GM23338 (cell line): ENCODE results near the gene CD7. TPM values are rescaled to one million over a fixed set of nuclear protein-coding genes. Genes with fewer than 3 reads are reported as not detected.

ENCODE experiments used
- ATAC-seq: fragments of 200-7000 bp; cut with Tn5 transposase; 3 replicates; pipeline ENCODE4 v1.9.1; 2020
- DNase-seq: peaks from one replicate; pipeline ENCODE4 v3.0.0-alpha.2; 2015; ENCODE audit warnings: low spot score
- H2AFZ ChIP-seq: fragments of 200-600 bp; sonication (generic); 2 replicates; pipeline ENCODE4 v1.8.0; 2016; ENCODE audit warnings: antibody characterized with exemption, mild to moderate bottlenecking, moderate library complexity
- H3F3A ChIP-seq: fragments of 200-600 bp; sonication (generic); replicated peaks from 2 replicates; pipeline ENCODE4 v1.8.0; 2017; ENCODE audit warnings: antibody characterized with exemption, mixed run types, low read depth
- H3K27ac ChIP-seq: fragments of 200-600 bp; sonication (generic); 2 replicates; pipeline ENCODE4 v1.6.1; 2016; ENCODE audit warnings: low read depth
- H3K27me3 ChIP-seq: fragments of 200-600 bp; sonication (generic); 2 replicates; pipeline ENCODE4 v1.8.0; 2016; ENCODE audit warnings: mild to moderate bottlenecking, mixed run types, moderate library complexity; ENCODE audit not compliant: insufficient read depth
- H3K36me3 ChIP-seq: fragments of 200-600 bp; sonication (generic); 2 replicates; pipeline ENCODE4 v1.8.0; 2016; ENCODE audit warnings: mild to moderate bottlenecking; ENCODE audit not compliant: insufficient read depth
- H3K4me1 ChIP-seq: fragments of 200-600 bp; sonication (generic); 2 replicates; pipeline ENCODE4 v1.8.0; 2016; ENCODE audit warnings: mild to moderate bottlenecking, moderate library complexity; ENCODE audit not compliant: insufficient read depth
- H3K4me2 ChIP-seq: fragments of 200-600 bp; sonication (generic); 2 replicates; pipeline ENCODE4 v1.7.1; 2017; ENCODE audit warnings: mixed run types
- H3K4me3 ChIP-seq: fragments of 200-600 bp; sonication (generic); 2 replicates; pipeline ENCODE4 v1.6.1; 2016; ENCODE audit warnings: mixed run types
- H3K79me2 ChIP-seq: fragments of 200-600 bp; sonication (generic); replicated peaks from 2 replicates; pipeline ENCODE4 v1.8.0; 2017; ENCODE audit warnings: mild to moderate bottlenecking; ENCODE audit not compliant: insufficient read depth
- H3K9me2 ChIP-seq: fragments of 200-600 bp; sonication (generic); 2 replicates; pipeline ENCODE4 v1.8.0; 2017; ENCODE audit not compliant: insufficient read depth
- H4K20me1 ChIP-seq: fragments of 200-600 bp; sonication (generic); replicated peaks from 2 replicates; pipeline ENCODE4 v1.8.0; 2017; ENCODE audit warnings: mild to moderate bottlenecking; ENCODE audit not compliant: insufficient read depth
- H3K27ac Mint-ChIP-seq: 2 replicates; pipeline ENCODE4 v1.8.0; 2020; ENCODE audit warnings: inconsistent platforms, mild to moderate bottlenecking, moderate library complexity, mixed read lengths
- H3K27me3 Mint-ChIP-seq: 3 replicates; pipeline ENCODE4 v1.8.0; 2022; ENCODE audit warnings: low read depth, mild to moderate bottlenecking, moderate library complexity, mixed read lengths, inconsistent platforms; ENCODE audit not compliant: insufficient read depth, poor library complexity
- H3K36me3 Mint-ChIP-seq: 3 replicates; pipeline ENCODE4 v1.8.0; 2021; ENCODE audit warnings: low read depth, mild to moderate bottlenecking, inconsistent platforms, moderate library complexity, mixed read lengths
- H3K4me1 Mint-ChIP-seq: 3 replicates; pipeline ENCODE4 v1.8.0; 2020; ENCODE audit warnings: mild to moderate bottlenecking, inconsistent platforms, mixed read lengths
- H3K4me3 Mint-ChIP-seq: 3 replicates; pipeline ENCODE4 v1.8.0; 2021; ENCODE audit warnings: moderate library complexity, mild to moderate bottlenecking, inconsistent platforms, mixed read lengths
- H3K9me3 Mint-ChIP-seq: 3 replicates; pipeline ENCODE4 v1.8.0; 2020; ENCODE audit warnings: moderate library complexity, mild to moderate bottlenecking, inconsistent platforms, mixed read lengths
- CREB1 ChIP-seq: fragments of 250-450 bp; sonication (Bioruptor Pico); IDR thresholded peaks from 2 replicates; pipeline ENCODE4 v1.5.0; 2020; ENCODE audit warnings: low read depth, mild to moderate bottlenecking, moderate library complexity
- EZH2 ChIP-seq: fragments of 200-600 bp; sonication (generic); IDR thresholded peaks from one replicate; pipeline ENCODE4 v1.8.0; 2017; ENCODE audit warnings: antibody characterized with exemption, mild to moderate bottlenecking, low read depth; ENCODE audit not compliant: unreplicated experiment
- EZH2phosphoT487 ChIP-seq: fragments of 200-600 bp; sonication (generic); IDR thresholded peaks from one replicate; pipeline ENCODE4 v1.8.1; 2018; ENCODE audit warnings: antibody characterized with exemption; ENCODE audit not compliant: unreplicated experiment
- NANOG ChIP-seq: IDR thresholded peaks from 2 replicates; pipeline ENCODE4 v1.6.1; 2016; ENCODE audit warnings: antibody characterized with exemption, borderline replicate concordance
- POLR2AphosphoS5 ChIP-seq: IDR thresholded peaks from 2 replicates; pipeline ENCODE4 v1.6.1; 2016; ENCODE audit warnings: antibody characterized with exemption, low read depth
- ZNF114 ChIP-seq: fragments of 250-450 bp; sonication (Bioruptor Pico); IDR thresholded peaks from 2 replicates; pipeline ENCODE4 v1.5.0; 2020; ENCODE audit warnings: mild to moderate bottlenecking, moderate library complexity
- ZNF331 ChIP-seq: fragments of 250-450 bp; sonication (Bioruptor Pico); IDR thresholded peaks from 2 replicates; pipeline ENCODE4 v1.5.0; 2020; ENCODE audit warnings: low read depth, mild to moderate bottlenecking, moderate library complexity
- polyA plus RNA-seq: library from polyadenylated mRNA; unstranded; fragments of >200 nt; fragmentation: Nextera tagmentation; extraction: Ambion mirVana; gene quantifications from 2 replicates; pipeline ENCODE4 v1.2.1, GENCODE V29; 2016
- total RNA-seq: library from RNA; depleted of rRNA; stranded (reverse); fragments of >200 nt; shearing (Covaris generic); gene quantifications from 2 replicates; pipeline ENCODE4 v1.2.3, GENCODE V29; 2014
- TF ChIP-seq, protein P1 (sequence below), 2 experiments: fragments of 200-600 bp in 1 of 2; sonication (generic) in 1 of 2; conservative IDR thresholded peaks; 2 replicates each; pipeline versions ENCODE4 v1.5.1 to v1.6.1; 2016 to 2017; ENCODE audit warnings: antibody characterized with exemption in 2 of 2, low read depth in 2 of 2, mild to moderate bottlenecking in 2 of 2, moderate library complexity in 1 of 2
- TF ChIP-seq, protein P2 (sequence below): fragments of 250-450 bp; sonication (Bioruptor Pico); IDR thresholded peaks from 2 replicates; pipeline ENCODE4 v1.5.0; 2020; ENCODE audit warnings: mild to moderate bottlenecking, moderate library complexity
- TF ChIP-seq, protein P3 (sequence below): IDR thresholded peaks from 2 replicates; pipeline ENCODE4 v1.6.1; 2016; ENCODE audit warnings: antibody characterized with exemption

The CD7 gene
- total and polyA plus RNA-seq, 2 experiments from 2014 or later = 0.42 to 0.44 TPM

- TF ChIP-seq ZNF114 (no peak), ZNF331 (CRISPR knock-in tag) (no peak), EZH2phosphoT487 (no peak), EZH2 (no peak), NANOG (no peak), POLR2AphosphoS5 (no peak), CREB1 (no peak)
- TF ChIP-seq, protein P1, sequence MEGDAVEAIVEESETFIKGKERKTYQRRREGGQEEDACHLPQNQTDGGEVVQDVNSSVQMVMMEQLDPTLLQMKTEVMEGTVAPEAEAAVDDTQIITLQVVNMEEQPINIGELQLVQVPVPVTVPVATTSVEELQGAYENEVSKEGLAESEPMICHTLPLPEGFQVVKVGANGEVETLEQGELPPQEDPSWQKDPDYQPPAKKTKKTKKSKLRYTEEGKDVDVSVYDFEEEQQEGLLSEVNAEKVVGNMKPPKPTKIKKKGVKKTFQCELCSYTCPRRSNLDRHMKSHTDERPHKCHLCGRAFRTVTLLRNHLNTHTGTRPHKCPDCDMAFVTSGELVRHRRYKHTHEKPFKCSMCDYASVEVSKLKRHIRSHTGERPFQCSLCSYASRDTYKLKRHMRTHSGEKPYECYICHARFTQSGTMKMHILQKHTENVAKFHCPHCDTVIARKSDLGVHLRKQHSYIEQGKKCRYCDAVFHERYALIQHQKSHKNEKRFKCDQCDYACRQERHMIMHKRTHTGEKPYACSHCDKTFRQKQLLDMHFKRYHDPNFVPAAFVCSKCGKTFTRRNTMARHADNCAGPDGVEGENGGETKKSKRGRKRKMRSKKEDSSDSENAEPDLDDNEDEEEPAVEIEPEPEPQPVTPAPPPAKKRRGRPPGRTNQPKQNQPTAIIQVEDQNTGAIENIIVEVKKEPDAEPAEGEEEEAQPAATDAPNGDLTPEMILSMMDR (conservative IDR thresholded peaks at IDR 0.05; ENCODE audit: low read depth in 2 of 2) = no peak
- TF ChIP-seq, protein P2, sequence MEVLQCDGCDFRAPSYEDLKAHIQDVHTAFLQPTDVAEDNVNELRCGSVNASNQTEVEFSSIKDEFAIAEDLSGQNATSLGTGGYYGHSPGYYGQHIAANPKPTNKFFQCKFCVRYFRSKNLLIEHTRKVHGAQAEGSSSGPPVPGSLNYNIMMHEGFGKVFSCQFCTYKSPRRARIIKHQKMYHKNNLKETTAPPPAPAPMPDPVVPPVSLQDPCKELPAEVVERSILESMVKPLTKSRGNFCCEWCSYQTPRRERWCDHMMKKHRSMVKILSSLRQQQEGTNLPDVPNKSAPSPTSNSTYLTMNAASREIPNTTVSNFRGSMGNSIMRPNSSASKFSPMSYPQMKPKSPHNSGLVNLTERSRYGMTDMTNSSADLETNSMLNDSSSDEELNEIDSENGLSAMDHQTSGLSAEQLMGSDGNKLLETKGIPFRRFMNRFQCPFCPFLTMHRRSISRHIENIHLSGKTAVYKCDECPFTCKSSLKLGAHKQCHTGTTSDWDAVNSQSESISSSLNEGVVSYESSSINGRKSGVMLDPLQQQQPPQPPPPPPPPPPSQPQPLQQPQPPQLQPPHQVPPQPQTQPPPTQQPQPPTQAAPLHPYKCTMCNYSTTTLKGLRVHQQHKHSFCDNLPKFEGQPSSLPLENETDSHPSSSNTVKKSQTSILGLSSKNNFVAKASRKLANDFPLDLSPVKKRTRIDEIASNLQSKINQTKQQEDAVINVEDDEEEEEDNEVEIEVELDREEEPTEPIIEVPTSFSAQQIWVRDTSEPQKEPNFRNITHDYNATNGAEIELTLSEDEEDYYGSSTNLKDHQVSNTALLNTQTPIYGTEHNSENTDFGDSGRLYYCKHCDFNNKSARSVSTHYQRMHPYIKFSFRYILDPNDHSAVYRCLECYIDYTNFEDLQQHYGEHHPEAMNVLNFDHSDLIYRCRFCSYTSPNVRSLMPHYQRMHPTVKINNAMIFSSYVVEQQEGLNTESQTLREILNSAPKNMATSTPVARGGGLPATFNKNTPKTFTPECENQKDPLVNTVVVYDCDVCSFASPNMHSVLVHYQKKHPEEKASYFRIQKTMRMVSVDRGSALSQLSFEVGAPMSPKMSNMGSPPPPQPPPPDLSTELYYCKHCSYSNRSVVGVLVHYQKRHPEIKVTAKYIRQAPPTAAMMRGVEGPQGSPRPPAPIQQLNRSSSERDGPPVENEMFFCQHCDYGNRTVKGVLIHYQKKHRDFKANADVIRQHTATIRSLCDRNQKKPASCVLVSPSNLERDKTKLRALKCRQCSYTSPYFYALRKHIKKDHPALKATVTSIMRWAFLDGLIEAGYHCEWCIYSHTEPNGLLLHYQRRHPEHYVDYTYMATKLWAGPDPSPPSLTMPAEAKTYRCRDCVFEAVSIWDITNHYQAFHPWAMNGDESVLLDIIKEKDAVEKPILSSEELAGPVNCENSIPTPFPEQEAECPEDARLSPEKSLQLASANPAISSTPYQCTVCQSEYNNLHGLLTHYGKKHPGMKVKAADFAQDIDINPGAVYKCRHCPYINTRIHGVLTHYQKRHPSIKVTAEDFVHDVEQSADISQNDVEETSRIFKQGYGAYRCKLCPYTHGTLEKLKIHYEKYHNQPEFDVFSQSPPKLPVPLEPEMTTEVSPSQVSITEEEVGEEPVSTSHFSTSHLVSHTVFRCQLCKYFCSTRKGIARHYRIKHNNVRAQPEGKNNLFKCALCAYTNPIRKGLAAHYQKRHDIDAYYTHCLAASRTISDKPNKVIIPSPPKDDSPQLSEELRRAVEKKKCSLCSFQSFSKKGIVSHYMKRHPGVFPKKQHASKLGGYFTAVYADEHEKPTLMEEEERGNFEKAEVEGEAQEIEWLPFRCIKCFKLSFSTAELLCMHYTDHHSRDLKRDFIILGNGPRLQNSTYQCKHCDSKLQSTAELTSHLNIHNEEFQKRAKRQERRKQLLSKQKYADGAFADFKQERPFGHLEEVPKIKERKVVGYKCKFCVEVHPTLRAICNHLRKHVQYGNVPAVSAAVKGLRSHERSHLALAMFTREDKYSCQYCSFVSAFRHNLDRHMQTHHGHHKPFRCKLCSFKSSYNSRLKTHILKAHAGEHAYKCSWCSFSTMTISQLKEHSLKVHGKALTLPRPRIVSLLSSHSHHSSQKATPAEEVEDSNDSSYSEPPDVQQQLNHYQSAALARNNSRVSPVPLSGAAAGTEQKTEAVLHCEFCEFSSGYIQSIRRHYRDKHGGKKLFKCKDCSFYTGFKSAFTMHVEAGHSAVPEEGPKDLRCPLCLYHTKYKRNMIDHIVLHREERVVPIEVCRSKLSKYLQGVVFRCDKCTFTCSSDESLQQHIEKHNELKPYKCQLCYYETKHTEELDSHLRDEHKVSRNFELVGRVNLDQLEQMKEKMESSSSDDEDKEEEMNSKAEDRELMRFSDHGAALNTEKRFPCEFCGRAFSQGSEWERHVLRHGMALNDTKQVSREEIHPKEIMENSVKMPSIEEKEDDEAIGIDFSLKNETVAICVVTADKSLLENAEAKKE = no peak
- TF ChIP-seq, protein P3, sequence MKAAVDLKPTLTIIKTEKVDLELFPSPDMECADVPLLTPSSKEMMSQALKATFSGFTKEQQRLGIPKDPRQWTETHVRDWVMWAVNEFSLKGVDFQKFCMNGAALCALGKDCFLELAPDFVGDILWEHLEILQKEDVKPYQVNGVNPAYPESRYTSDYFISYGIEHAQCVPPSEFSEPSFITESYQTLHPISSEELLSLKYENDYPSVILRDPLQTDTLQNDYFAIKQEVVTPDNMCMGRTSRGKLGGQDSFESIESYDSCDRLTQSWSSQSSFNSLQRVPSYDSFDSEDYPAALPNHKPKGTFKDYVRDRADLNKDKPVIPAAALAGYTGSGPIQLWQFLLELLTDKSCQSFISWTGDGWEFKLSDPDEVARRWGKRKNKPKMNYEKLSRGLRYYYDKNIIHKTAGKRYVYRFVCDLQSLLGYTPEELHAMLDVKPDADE = no peak
- peak; percentile 7; the same call in 2 of the 3 replicates for ATAC-seq
- Histone ChIP-seq H3K4me1 (peaks cover 7% of the 10 kb centered on the region), H2AFZ (no peak overlapping the region), H3K27me3 (peaks cover 62% of the 10 kb centered on the region), H3K4me2 (0 out of 2 replicates have a peak overlapping the region, but pooled peaks have one; percentile 55), H3K9me2 (no peaks in the 10 kb centered on the region), H3K4me3 (peak overlapping the region; percentile 60), H3K36me3 (no peaks in the 10 kb centered on the region), H4K20me1 (0 out of 2 replicates have a peak, but pooled peaks cover 5% of the 10 kb centered on the region), H3K79me2 (no peaks in the 10 kb centered on the region), H3K27ac (no peak overlapping the region), H3F3A (no peaks in the 10 kb centered on the region)
- Mint-ChIP-seq H3K36me3 (no peaks in the 10 kb centered on the region; the same call in 2 of the 3 replicates), H3K27me3 (peaks cover 68% of the 10 kb centered on the region), H3K9me3 (no peaks in the 10 kb centered on the region; the same call in 2 of the 3 replicates), H3K27ac (no peak overlapping the region), H3K4me3 (no peak overlapping the region; the same call in 2 of the 3 replicates), H3K4me1 (peaks cover 26% of the 10 kb centered on the region)
- DNase-seq = no peak
These were observed 16.8 kb upstream of the CD7 start for GRCh38 chr17:82334204-82334621.
